Type B pancreatic cell (in vitro differentiated cells): ENCODE data around the gene CHST8. TPM values are rescaled to one million over a fixed set of nuclear protein-coding genes. Genes with fewer than 3 reads are reported as not detected.

Experiments used
- DNase-seq: peaks from one replicate; pipeline ENCODE4 v3.0.0; 2021; ENCODE audit warnings: mixed read lengths; ENCODE audit not compliant: unreplicated experiment; ENCODE audit errors: extremely low spot score
- H3K27ac Mint-ChIP-seq: 2 replicates; pipeline ENCODE4 v1.8.0; 2021; ENCODE audit warnings: mild to moderate bottlenecking, mixed read lengths
- H3K27me3 Mint-ChIP-seq: 2 replicates; pipeline ENCODE4 v1.8.0; 2021; ENCODE audit warnings: mixed read lengths
- H3K36me3 Mint-ChIP-seq: 2 replicates; pipeline ENCODE4 v1.8.0; 2021; ENCODE audit warnings: mixed read lengths
- H3K4me1 Mint-ChIP-seq: one replicate; pipeline ENCODE4 v1.8.0; 2021; ENCODE audit warnings: mixed read lengths; ENCODE audit not compliant: unreplicated experiment
- H3K4me3 Mint-ChIP-seq: 2 replicates; pipeline ENCODE4 v1.8.0; 2021; ENCODE audit warnings: mild to moderate bottlenecking, mixed read lengths
- H3K9me3 Mint-ChIP-seq: 2 replicates; pipeline ENCODE4 v1.8.0; 2021; ENCODE audit warnings: mixed read lengths
- total RNA-seq: library from RNA; stranded (reverse); gene quantifications from 2 replicates; pipeline ENCODE4 v1.2.1, GENCODE V29; 2021; ENCODE audit warnings: low replicate concordance
- TF ChIP-seq, protein P1 (sequence below): fragments of 200-600 bp; sonication (generic); conservative IDR thresholded peaks from 2 replicates; pipeline ENCODE4 v1.5.0; 2021; ENCODE audit warnings: antibody characterized with exemption, mild to moderate bottlenecking

Gene CHST8
- total RNA-seq, 1 donor from 2014 or later = 5.7 TPM

- H3K4me3 Mint-ChIP-seq = no peak overlapping the region
- H3K27ac Mint-ChIP-seq = peak overlapping the region; percentile 18
- no peaks in the 10 kb centered on the region for H3K4me1 Mint-ChIP-seq
- H3K27me3 Mint-ChIP-seq = peaks cover 32% of the 10 kb centered on the region
- H3K9me3 Mint-ChIP-seq = no peaks in the 10 kb centered on the region
- TF ChIP-seq, protein P1, sequence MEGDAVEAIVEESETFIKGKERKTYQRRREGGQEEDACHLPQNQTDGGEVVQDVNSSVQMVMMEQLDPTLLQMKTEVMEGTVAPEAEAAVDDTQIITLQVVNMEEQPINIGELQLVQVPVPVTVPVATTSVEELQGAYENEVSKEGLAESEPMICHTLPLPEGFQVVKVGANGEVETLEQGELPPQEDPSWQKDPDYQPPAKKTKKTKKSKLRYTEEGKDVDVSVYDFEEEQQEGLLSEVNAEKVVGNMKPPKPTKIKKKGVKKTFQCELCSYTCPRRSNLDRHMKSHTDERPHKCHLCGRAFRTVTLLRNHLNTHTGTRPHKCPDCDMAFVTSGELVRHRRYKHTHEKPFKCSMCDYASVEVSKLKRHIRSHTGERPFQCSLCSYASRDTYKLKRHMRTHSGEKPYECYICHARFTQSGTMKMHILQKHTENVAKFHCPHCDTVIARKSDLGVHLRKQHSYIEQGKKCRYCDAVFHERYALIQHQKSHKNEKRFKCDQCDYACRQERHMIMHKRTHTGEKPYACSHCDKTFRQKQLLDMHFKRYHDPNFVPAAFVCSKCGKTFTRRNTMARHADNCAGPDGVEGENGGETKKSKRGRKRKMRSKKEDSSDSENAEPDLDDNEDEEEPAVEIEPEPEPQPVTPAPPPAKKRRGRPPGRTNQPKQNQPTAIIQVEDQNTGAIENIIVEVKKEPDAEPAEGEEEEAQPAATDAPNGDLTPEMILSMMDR = no peak
- peak; percentile 51 for DNase-seq
- no peaks in the 10 kb centered on the region for H3K36me3 Mint-ChIP-seq
Measured at GRCh38 chr19:33665776-33666595, 44.2 kb downstream of the CHST8 start.

GRCh38 chr19:33667141-33667650 is 45.4 kb downstream of the CHST8 start:
- Mint-ChIP-seq H3K4me3 (no peak overlapping the region), H3K9me3 (no peaks in the 10 kb centered on the region), H3K27ac (no peak overlapping the region), H3K4me1 (no peaks in the 10 kb centered on the region), H3K27me3 (peaks cover 40% of the 10 kb centered on the region), H3K36me3 (no peaks in the 10 kb centered on the region)
- DNase-seq = no peak
- TF ChIP-seq, protein P1 = no peak

DNA sequence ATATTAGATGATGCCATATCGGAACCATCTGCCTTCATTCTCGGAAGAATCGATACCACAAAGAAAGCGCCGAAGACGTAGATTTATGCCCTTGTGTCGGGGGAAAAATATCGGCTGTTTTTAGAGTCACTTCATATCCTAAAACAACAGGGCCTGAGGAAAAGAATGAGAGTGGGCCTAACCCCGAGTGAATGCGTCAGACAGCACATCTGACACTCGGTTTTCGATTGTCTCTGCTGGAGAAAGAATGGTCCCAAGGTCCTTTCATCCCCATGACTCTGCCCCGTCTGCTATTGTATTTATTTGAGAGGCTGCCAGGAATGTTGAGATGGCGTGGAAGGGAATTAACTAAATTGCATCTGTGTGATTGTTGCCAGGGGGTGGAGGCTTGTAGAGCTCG is 46.1 kb downstream of the CHST8 start:
- Mint-ChIP-seq H3K4me3 (no peak overlapping the region), H3K27me3 (peaks cover 44% of the 10 kb centered on the region), H3K9me3 (no peaks in the 10 kb centered on the region), H3K4me1 (no peaks in the 10 kb centered on the region), H3K27ac (no peak overlapping the region), H3K36me3 (no peaks in the 10 kb centered on the region)
- TF ChIP-seq, protein P1 = no peak
- no peak for DNase-seq

GRCh38 chr19:33668968-33669367 is 47.2 kb downstream of the CHST8 start:
- no peak overlapping the region for H3K27ac Mint-ChIP-seq
- TF ChIP-seq, protein P1 = no peak
- no peak overlapping the region for H3K4me3 Mint-ChIP-seq
- peak; percentile 40 for DNase-seq
- no peaks in the 10 kb centered on the region for H3K36me3 Mint-ChIP-seq
- H3K27me3 Mint-ChIP-seq = peaks cover 42% of the 10 kb centered on the region
- no peaks in the 10 kb centered on the region for H3K4me1 Mint-ChIP-seq
- H3K9me3 Mint-ChIP-seq = no peaks in the 10 kb centered on the region

- TF ChIP-seq, protein P1 = no peak
- no peak overlapping the region for H3K4me3 Mint-ChIP-seq
- no peak for DNase-seq
- peaks cover 42% of the 10 kb centered on the region for H3K27me3 Mint-ChIP-seq
- H3K9me3 Mint-ChIP-seq = no peaks in the 10 kb centered on the region
- H3K4me1 Mint-ChIP-seq = no peaks in the 10 kb centered on the region
- no peaks in the 10 kb centered on the region for H3K36me3 Mint-ChIP-seq
- no peak overlapping the region for H3K27ac Mint-ChIP-seq
Measured at GRCh38 chr19:33669376-33669775, 47.6 kb downstream of the CHST8 start.
